Measurements from ENCODE around the gene NBEAL2.

GRCh38 chr3:47003461-47004368 is 24.2 kb downstream of the NBEAL2 start:
- TF ChIP-seq CTCF (IDR thresholded peaks at IDR 0.05): no peak
- no peak for TF ChIP-seq POLR2A (IDR thresholded peaks at IDR 0.05)
- no peak for TF ChIP-seq POLR2AphosphoS5 (IDR thresholded peaks at IDR 0.05)
- no peak for TF ChIP-seq EP300 (IDR thresholded peaks at IDR 0.05)
